ENCODE measurements around the gene CFAP299.

CFAP299 gene

DNA sequence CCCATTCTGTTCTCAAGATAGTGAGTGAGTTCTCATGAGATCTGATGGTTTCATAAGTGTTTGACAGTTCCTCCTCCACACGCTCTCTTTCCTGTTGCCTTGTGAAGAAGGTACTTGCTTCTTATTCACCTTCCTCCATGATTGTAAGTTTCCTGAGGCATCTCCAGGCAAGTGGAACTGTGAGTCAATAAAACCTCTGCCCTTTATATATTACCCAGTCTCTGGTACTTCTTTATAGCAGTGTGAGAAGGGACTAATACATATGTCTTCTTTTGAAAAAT is 58.4 kb downstream of the CFAP299 start:
- no peak for DNase-seq (ENCODE audit: low spot score)
- TF ChIP-seq CTCF (IDR thresholded peaks at IDR 0.05; ENCODE audit: extremely low read depth, insufficient read depth, missing control alignments) = no peak
- in situ Hi-C loops (cut with MboI; ENCODE audit: low pct_unique_long_range_greater_than_20kb, low sequenced_read_pairs, unreplicated experiment) = no loop called here

GRCh38 chr4:80407246-80407645 is 71.7 kb downstream of the CFAP299 start:
- DNase-seq (ENCODE audit: low spot score) = no peak
- TF ChIP-seq CTCF (IDR thresholded peaks at IDR 0.05; ENCODE audit: extremely low read depth, insufficient read depth, missing control alignments) = no peak
- in situ Hi-C loops (cut with MboI; ENCODE audit: low pct_unique_long_range_greater_than_20kb, low sequenced_read_pairs, unreplicated experiment) = no loop called here

DNA sequence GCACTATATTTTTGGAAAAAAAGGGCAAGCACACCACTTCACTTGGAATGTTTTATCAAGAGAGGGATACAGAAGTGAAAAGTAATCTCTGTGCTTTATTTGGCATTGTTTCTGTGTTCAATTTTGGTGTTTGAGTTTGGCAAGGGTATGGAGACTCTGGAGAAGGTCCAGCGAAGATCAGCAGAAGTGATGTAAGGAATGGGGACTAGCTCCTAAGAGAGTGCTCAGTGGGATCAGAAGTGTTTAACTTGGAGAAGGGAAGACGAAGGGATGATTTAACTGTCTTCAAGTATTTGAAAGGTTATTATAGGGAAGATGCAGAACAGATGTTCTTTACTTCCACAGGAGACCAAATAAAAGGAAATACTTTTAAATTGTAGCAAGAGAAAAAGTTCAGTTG is 74.3 kb downstream of the CFAP299 start:
- TF ChIP-seq CTCF (IDR thresholded peaks at IDR 0.05; ENCODE audit: extremely low read depth, insufficient read depth, missing control alignments) = no peak
- DNase-seq (ENCODE audit: low spot score) = no peak
- in situ Hi-C loops (cut with MboI; ENCODE audit: low pct_unique_long_range_greater_than_20kb, low sequenced_read_pairs, unreplicated experiment) = no loop called here

DNA sequence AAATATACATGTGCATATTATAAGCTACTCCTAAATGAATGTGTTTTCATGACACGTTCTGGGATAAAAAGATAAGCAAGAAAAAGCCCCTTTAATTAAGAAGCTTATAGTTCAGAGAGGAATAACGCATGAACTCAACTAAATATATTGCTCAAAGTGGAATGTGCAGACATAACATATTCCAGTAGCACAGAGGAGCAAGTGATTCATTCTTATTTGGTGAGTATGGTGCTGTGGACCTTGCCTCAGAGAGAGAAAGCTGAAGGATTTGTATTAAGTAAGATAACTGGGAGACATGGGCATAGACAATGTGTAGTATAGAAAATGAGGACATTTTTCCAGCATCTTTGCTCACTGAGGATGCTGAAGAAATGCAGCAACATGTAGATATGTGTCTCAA is 76.8 kb downstream of the CFAP299 start:
- TF ChIP-seq CTCF (IDR thresholded peaks at IDR 0.05; ENCODE audit: extremely low read depth, insufficient read depth, missing control alignments) = no peak
- in situ Hi-C loops (cut with MboI; ENCODE audit: low pct_unique_long_range_greater_than_20kb, low sequenced_read_pairs, unreplicated experiment) = no loop called here
- no peak for DNase-seq (ENCODE audit: low spot score)

GRCh38 chr4:80413086-80413485 is 77.6 kb downstream of the CFAP299 start:
- in situ Hi-C loops (cut with MboI; ENCODE audit: low pct_unique_long_range_greater_than_20kb, low sequenced_read_pairs, unreplicated experiment) = no loop called here
- DNase-seq (ENCODE audit: low spot score) = no peak
- TF ChIP-seq CTCF (IDR thresholded peaks at IDR 0.05; ENCODE audit: extremely low read depth, insufficient read depth, missing control alignments) = no peak

GRCh38 chr4:80417019-80417418 is 81.5 kb downstream of the CFAP299 start:
- in situ Hi-C loops (cut with MboI; ENCODE audit: low pct_unique_long_range_greater_than_20kb, low sequenced_read_pairs, unreplicated experiment) = no loop called here
- no peak for DNase-seq (ENCODE audit: low spot score)
- TF ChIP-seq CTCF (IDR thresholded peaks at IDR 0.05; ENCODE audit: extremely low read depth, insufficient read depth, missing control alignments) = no peak

- no peak for DNase-seq (ENCODE audit: low spot score)
- TF ChIP-seq CTCF (IDR thresholded peaks at IDR 0.05; ENCODE audit: extremely low read depth, insufficient read depth, missing control alignments) = no peak
- in situ Hi-C loops (cut with MboI; ENCODE audit: low pct_unique_long_range_greater_than_20kb, low sequenced_read_pairs, unreplicated experiment) = no loop called here
Observed at GRCh38 chr4:80419946-80420345, 84.4 kb downstream of the CFAP299 start.

All from GM13977 (cell line).